SU-DHL-6 (cell line): ENCODE results near the gene ADAMTS10.
"Not testable (repeated sequence)": the region's sequence is repeated elsewhere in the genome, so short reads cannot be mapped to it uniquely, and the experiment has no call there.

Experiments
- H2AFZ ChIP-seq: fragments of 200-600 bp; sonication (generic); 2 replicates; pipeline ENCODE4 v1.6.1; 2014; ENCODE audit warnings: low read depth, mild to moderate bottlenecking, moderate library complexity, mixed read lengths, antibody characterized with exemption, low read length; ENCODE audit not compliant: severe bottlenecking
- H3F3A ChIP-seq: fragments of 200-600 bp; shearing (Covaris generic); 2 replicates; pipeline ENCODE4 v1.6.0; 2016; ENCODE audit warnings: antibody characterized with exemption, mild to moderate bottlenecking; ENCODE audit not compliant: insufficient read depth
- H3K27ac ChIP-seq: fragments of 200-600 bp; sonication (generic); 2 replicates; pipeline ENCODE4 v1.5.1; 2016; ENCODE audit warnings: low read depth, mild to moderate bottlenecking, low read length, moderate library complexity, mixed read lengths
- H3K27me3 ChIP-seq: fragments of 200-600 bp; sonication (generic), shearing (Covaris generic); 2 replicates; pipeline ENCODE4 v1.6.0; 2014; ENCODE audit warnings: mild to moderate bottlenecking, low read length
- H3K36me3 ChIP-seq: fragments of 200-600 bp; sonication (generic); 2 replicates; pipeline ENCODE4 v1.6.1; 2014; ENCODE audit warnings: mild to moderate bottlenecking, low read length, mixed read lengths
- H3K4me2 ChIP-seq: fragments of 300-600, 200-600 bp; shearing (Covaris generic), sonication (generic); 2 replicates; pipeline ENCODE4 v1.6.0; 2014; ENCODE audit warnings: low read length, low read depth, mild to moderate bottlenecking; ENCODE audit not compliant: poor library complexity, severe bottlenecking
- H3K4me3 ChIP-seq: fragments of 200-600 bp; sonication (generic); 2 replicates; pipeline ENCODE4 v1.5.1; 2014; ENCODE audit warnings: antibody characterized with exemption, low read length, mild to moderate bottlenecking, mixed read lengths; ENCODE audit not compliant: insufficient read depth, poor library complexity, severe bottlenecking
- H3K79me2 ChIP-seq: fragments of 200-600 bp; sonication (generic); 2 replicates; pipeline ENCODE4 v1.6.1; 2014; ENCODE audit warnings: mild to moderate bottlenecking, low read length, moderate library complexity; ENCODE audit not compliant: insufficient read depth
- H3K9ac ChIP-seq: fragments of 200-600 bp; sonication (generic); 2 replicates; pipeline ENCODE4 v1.7.0; 2014; ENCODE audit warnings: mild to moderate bottlenecking, low read length
- H3K9me2 ChIP-seq: fragments of 200-600 bp; sonication (generic); replicated peaks from 2 replicates; pipeline ENCODE4 v1.6.1; 2014; ENCODE audit warnings: low read length; ENCODE audit not compliant: insufficient read depth
- H3K9me3 ChIP-seq: fragments of 200-600 bp; sonication (generic); 2 replicates; pipeline ENCODE4 v1.6.1; 2014; ENCODE audit warnings: low read length, mixed read lengths; ENCODE audit not compliant: insufficient read depth
- H4K20me1 ChIP-seq: fragments of 200-600 bp; sonication (generic); 2 replicates; pipeline ENCODE4 v1.6.1; 2014; ENCODE audit warnings: low read depth, mild to moderate bottlenecking, antibody characterized with exemption, low read length, moderate library complexity, mixed read lengths
- EZH2phosphoT487 ChIP-seq: fragments of 200-600 bp; sonication (generic), shearing (Covaris generic); conservative IDR thresholded peaks from 2 replicates; pipeline ENCODE4 v1.6.1; 2018; ENCODE audit warnings: mild to moderate bottlenecking, antibody characterized with exemption, low read length, moderate library complexity, mixed read lengths
- TF ChIP-seq, protein P1 (sequence below): fragments of 200-600 bp; sonication (generic); IDR thresholded peaks from one replicate; pipeline ENCODE4 v1.5.1; 2017; ENCODE audit warnings: antibody characterized with exemption, mild to moderate bottlenecking, low read length, moderate library complexity; ENCODE audit not compliant: insufficient read depth, poor library complexity, severe bottlenecking

Gene ADAMTS10

DNA sequence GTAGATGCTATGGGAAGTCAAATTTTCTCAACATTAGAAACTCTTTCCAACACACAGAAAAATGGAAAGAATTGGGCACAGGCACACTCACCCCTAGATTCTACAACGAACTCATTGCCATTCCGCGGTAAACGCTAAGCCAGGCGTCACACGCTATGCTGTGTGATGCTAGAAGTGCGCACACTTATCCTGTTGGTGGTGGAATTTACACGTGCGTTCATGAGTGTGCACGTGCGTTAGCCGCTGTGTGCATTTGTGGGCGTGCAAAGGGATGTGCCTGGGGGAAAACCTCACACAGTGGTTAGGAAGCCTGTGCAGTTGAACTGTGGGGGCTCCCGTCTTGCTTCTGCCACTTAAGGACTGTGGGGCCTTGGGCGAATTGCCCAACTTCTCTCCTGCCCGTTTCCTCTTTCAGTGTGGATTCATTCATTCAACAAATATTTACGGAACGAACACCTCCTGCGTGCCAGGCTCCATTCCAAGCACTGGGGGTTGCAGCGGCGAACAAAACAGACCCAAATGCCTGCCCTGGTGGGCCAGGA lies 27.6 kb upstream of the ADAMTS10 start:
- Histone ChIP-seq H2AFZ (no peak overlapping the region), H3K36me3 (no peaks in the 10 kb centered on the region), H3K27ac (no peak overlapping the region), H3K4me2 (no peak overlapping the region), H3K27me3 (no peaks in the 10 kb centered on the region), H3K9me2 (no peaks in the 10 kb centered on the region), H3K4me3 (no peak overlapping the region), H3K9ac (no peak overlapping the region), H3K9me3 (no peaks in the 10 kb centered on the region), H3K79me2 (no peaks in the 10 kb centered on the region), H3F3A (no peaks in the 10 kb centered on the region), H4K20me1 (no peaks in the 10 kb centered on the region)
- TF ChIP-seq EZH2phosphoT487: no peak
- TF ChIP-seq, protein P1, sequence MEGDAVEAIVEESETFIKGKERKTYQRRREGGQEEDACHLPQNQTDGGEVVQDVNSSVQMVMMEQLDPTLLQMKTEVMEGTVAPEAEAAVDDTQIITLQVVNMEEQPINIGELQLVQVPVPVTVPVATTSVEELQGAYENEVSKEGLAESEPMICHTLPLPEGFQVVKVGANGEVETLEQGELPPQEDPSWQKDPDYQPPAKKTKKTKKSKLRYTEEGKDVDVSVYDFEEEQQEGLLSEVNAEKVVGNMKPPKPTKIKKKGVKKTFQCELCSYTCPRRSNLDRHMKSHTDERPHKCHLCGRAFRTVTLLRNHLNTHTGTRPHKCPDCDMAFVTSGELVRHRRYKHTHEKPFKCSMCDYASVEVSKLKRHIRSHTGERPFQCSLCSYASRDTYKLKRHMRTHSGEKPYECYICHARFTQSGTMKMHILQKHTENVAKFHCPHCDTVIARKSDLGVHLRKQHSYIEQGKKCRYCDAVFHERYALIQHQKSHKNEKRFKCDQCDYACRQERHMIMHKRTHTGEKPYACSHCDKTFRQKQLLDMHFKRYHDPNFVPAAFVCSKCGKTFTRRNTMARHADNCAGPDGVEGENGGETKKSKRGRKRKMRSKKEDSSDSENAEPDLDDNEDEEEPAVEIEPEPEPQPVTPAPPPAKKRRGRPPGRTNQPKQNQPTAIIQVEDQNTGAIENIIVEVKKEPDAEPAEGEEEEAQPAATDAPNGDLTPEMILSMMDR: no peak

GRCh38 chr19:8637070-8637469 lies 26.6 kb upstream of the ADAMTS10 start:
- not testable (repeated sequence) for H3K9ac ChIP-seq, H3F3A ChIP-seq, H3K9me3 ChIP-seq, H3K9me2 ChIP-seq, H4K20me1 ChIP-seq, H3K27ac ChIP-seq, H2AFZ ChIP-seq, H3K4me3 ChIP-seq, H3K79me2 ChIP-seq, H3K27me3 ChIP-seq, H3K4me2 ChIP-seq, H3K36me3 ChIP-seq

GRCh38 chr19:8635422-8635821 lies 24.9 kb upstream of the ADAMTS10 start:
- TF ChIP-seq EZH2phosphoT487: no peak
- TF ChIP-seq, protein P1: no peak
- H3F3A ChIP-seq: no peaks in the 10 kb centered on the region

DNA sequence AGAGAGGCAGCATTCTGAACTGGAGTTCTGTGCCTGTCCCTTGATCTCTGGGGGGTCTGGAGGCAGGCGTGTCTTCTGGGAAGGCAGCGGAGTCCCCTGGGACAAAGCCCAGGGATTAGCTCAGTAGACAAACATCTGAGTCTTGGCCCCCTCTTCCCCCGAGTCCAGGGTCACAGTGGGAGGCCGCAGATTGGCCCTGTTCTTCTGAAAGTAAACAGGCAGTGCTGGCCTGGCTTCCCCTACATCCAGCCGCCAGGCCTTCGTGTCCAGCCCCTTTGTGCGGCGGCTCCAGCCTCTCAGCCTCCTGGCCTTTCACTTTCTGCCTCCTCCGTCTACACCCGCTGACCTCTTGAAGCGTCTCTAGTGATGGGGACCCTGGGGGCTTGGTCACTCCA lies 20.9 kb upstream of the ADAMTS10 start:
- H4K20me1 ChIP-seq: no peaks in the 10 kb centered on the region
- H3K9ac ChIP-seq: no peak overlapping the region
- H3F3A ChIP-seq: no peaks in the 10 kb centered on the region
- H3K4me3 ChIP-seq: no peak overlapping the region
- no peak overlapping the region for H3K4me2 ChIP-seq
- no peaks in the 10 kb centered on the region for H3K9me2 ChIP-seq
- H3K9me3 ChIP-seq: no peaks in the 10 kb centered on the region
- H3K36me3 ChIP-seq: no peaks in the 10 kb centered on the region
- H3K27ac ChIP-seq: no peak overlapping the region
- no peak for TF ChIP-seq EZH2phosphoT487
- TF ChIP-seq, protein P1: no peak
- H3K27me3 ChIP-seq: no peaks in the 10 kb centered on the region
- H3K79me2 ChIP-seq: no peaks in the 10 kb centered on the region
- H2AFZ ChIP-seq: no peak overlapping the region

More at GRCh38 chr19:8635422-8635821, 24.9 kb upstream of the ADAMTS10 start:
- no peaks in the 10 kb centered on the region for H3K79me2 ChIP-seq
- H3K27ac ChIP-seq: no peak overlapping the region
- no peak overlapping the region for H3K9ac ChIP-seq
- H3K4me3 ChIP-seq: no peak overlapping the region
- H3K4me2 ChIP-seq: no peak overlapping the region
- no peak overlapping the region for H2AFZ ChIP-seq
- no peaks in the 10 kb centered on the region for H3K9me3 ChIP-seq
- H3K9me2 ChIP-seq: no peaks in the 10 kb centered on the region
- no peaks in the 10 kb centered on the region for H3K27me3 ChIP-seq
- no peaks in the 10 kb centered on the region for H3K36me3 ChIP-seq
- H4K20me1 ChIP-seq: no peaks in the 10 kb centered on the region
